GM21381 (cell line): ENCODE data around the gene PFN2.
A peak's percentile ranks its signal among the peaks of the same experiment; 100 is the strongest.
"Not testable (repeated sequence)": the region's sequence is repeated elsewhere in the genome, so short reads cannot be mapped to it uniquely, and the experiment has no call there.

Experiments
- ATAC-seq: cut with Tn5 transposase; IDR thresholded peaks from one replicate; pipeline ENCODE4 v1.9.1; 2021; ENCODE audit warnings: mild to moderate bottlenecking, moderate library complexity; ENCODE audit not compliant: unreplicated experiment

The PFN2 gene, protein sequence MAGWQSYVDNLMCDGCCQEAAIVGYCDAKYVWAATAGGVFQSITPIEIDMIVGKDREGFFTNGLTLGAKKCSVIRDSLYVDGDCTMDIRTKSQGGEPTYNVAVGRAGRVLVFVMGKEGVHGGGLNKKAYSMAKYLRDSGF

DNA sequence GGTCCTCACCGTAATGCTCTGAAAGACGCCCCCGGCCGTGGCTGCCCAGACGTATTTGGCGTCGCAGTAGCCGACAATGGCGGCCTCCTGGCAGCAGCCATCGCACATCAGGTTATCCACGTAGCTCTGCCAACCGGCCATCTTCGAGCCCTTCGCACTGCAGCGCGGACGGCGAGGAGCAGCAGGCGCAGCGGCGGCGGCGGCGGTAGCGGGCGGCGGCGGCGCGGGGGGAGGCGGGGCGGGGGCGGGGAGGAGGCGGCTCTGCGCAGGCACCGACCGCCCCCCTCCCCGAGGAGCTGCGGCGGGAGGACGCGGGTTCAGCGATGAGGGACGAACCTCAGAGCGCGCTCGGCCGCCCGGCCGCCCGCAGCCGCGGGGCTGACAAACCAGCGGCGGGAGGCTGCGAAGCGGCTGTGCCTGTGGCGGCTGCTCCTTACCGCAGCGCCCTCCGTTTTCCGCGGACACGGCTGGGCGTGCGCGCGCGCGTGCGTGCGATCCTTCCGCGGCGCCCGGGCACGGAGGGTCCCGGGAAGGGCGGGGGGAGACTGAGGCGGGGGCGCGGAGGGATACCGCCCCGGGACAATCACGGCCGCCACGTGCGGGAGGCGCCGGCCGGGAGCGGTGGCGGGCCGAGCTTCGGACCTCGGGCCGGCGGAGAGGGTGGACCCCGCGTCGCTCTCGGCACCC, at the start of gene PFN2:
Gene PFN2 (minus strand): TSS at position 180 of the 687 bp plus-strand sequence. CDS start 39 bp downstream, at position 141.
- ATAC-seq, result peak; percentile 48

DNA sequence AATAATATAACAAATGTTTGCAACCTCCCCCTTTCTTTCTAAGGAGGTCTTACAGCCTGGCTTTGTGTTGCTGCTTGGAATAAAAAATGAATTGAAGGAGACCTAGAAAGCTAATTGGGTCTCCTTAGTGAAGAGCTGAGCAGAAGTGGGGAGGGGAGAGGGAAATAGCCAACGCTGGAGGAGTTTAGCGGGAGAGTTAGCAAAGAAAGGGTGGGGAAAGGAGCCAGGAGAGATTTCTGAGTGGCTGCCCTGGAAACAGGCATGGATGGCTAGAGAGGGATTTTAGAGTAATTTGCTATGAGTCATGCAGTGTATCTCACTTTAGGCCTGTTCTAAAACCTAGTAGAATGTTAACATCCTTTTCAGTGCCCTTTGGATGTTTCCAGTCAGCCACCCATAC, 45.2 kb upstream of the PFN2 start:
- no peak for ATAC-seq

DNA sequence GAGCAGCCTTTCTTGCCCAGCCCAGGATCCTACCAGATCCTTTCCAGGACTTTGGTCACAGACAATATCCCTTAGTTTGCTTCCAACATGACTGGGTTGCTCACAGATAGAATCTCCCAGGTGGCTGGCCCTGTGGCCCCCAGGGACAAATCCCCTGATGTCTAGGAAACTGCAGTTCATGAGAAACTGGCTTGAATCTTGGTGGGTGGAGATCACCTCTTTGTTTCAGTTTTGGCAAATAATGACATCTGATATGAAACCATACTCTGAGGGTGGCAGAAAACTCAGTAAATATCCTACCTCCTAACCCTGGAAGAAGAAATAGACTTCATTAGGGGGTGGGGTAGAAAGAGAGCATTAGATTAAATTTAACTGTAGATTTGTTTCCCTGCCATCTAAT, 44.1 kb upstream of the PFN2 start:
- no peak for ATAC-seq

DNA sequence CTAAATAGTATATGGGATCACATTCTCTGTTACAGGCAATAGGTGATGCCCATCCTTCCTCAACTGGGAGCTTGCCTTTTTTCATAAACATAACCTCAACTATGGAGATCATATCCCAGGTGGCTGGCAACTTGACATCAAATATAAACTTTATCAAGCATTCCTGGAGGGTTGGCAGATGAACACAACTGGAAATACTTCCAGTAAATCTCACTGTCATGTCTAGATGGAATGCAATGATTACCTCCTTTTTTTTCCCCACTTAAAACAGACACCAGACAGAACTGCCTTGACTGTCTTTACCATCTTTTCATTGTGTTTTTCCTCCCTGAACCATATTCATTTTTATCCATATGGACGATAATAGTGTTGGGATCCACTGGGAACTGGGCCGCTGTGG, 43.1 kb upstream of the PFN2 start:
- ATAC-seq, result no peak

DNA sequence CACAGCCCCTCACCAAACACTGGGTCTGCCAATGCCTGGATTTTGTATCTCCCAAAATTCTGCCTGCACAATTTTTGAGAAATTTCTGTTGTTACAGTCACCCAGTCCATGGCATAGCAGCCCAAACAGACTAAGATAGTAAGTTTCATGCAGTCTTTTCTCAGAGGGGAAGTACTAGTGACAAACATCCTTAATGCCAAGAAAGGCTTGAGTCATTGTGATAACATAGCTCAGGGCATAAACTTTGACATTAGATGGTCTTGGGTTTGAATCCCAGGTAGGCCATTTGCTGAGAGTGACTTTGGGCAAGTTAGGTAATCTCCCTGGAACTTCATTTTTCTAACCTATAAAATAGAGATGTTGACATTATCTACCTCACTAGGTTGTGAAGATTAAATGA, 36.1 kb upstream of the PFN2 start:
- no peak for ATAC-seq

DNA sequence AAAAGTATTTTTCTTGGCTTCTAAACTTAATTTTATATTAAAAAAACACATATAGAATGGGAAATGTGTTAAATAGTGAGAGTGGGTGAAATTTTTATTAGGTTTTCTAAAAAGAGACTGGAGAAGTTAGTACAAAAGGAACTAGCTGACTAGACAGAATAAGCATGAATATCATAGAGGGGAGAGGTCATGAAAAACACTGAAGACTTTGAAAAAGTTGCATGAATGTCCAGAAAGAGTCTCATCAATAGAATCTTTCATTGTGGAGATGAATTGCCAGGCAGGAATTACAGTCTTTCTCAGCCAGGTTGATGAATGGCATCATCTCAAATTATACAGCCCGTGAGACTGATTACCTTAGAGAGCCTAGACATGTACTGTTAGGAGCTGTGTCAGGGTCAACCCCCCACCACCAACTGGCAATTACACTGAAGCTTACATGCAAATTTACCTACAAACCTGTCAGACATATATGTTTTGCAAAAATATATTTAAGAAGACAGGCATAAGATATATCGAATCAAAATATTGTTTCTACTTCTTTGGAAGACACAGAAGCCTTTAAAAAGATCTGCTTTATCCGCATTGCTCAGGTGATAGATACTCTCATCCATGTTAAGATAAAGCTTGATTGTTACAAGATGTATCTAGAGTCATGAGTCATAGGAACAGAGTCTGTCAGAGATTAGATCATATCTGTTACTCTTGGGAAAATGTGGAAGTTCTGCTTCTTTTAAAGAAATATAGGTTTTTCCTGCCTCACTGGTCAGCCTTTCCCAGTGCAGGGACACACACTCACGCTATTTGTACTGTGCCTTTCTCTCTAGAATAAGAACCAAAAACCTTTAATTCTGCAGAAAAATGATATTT, 34.8 kb upstream of the PFN2 start:
- no peak for ATAC-seq

DNA sequence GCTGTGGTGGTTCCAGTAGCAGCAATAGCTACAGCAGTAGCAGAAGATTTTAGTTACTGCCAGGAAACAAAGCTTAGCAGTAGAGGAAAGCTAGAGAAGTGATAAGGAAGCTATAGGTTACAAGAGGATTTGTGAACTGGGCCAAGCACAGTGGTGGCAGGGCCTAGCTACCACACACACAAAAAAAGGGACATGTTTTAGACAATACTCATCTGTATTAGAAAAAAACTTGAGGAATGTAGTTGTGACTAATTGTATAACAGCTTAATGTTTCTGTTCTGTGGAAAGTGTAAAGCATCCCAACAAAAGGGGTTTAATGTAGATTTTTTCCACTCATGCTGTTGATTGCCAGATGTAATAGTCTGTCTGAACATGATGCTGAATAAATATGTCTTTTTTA, 29.9 kb upstream of the PFN2 start:
- ATAC-seq, result no peak

DNA sequence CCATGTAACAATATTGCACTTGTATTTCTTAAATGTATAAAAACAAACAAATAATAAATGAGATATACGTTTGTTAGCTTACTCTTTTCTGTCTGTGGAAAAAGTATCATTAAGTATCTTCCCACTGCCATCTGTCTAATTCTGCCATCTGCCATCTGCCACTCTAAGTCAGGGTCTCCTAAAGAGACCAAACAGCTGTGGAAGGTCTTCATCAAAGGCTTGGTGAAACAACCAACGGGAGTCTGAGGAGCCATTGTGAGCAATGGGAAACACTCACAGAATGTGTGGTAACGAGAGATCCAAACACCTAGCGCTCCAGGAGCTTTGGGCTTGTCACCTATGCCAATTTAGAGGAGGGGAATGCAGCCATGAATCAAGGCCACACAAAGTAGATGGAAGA, 28.7 kb upstream of the PFN2 start:
- ATAC-seq, result no peak

DNA sequence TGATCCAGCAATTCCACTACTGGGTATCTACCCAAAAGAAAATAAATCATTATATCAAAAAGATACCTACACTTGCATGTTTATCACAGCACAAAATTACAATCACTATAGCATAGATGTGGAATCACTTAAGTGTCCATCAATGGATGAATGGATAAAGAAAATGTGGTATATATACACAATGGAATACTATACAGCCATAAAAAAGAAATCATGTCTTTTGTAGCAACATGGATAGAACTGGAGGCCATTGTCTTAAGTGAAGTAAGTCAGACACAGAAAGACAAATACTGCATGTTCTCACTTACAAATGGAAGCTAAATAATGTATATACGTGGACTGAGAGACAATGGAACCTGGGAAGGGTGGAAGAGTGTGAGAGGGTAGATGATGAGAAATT, 28.3 kb upstream of the PFN2 start:
- ATAC-seq, result no peak

DNA sequence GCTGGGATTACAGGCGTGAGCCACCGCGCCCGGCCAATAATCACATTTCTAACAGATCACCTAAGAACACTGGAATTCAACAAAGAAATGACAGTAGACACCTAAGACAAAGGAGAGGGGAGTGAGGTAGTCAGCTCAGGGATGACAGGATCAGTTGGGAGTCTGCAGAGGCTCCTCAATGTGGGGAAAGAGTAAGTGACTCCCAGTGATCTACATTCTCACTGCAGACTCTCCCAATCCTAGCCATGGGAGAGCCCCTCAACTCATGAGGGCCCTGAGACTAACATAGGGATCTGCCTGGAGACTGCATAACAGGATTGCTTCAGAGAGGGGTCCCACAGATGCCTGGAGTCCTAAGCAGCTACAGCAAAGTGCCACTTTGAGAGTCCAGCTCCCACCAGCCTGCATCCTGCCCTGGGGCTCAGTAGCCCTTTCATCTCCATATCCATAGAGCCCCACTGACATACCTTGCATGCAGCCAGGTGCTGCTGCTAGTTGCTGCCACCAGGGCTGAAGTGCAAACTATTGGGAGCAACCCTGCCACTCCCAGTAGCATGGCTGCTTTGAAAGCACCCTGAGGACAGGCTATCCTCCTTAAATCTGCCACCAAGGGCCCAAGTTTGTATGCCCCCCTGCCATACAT, 21.8 kb upstream of the PFN2 start:
- ATAC-seq, result no peak

DNA sequence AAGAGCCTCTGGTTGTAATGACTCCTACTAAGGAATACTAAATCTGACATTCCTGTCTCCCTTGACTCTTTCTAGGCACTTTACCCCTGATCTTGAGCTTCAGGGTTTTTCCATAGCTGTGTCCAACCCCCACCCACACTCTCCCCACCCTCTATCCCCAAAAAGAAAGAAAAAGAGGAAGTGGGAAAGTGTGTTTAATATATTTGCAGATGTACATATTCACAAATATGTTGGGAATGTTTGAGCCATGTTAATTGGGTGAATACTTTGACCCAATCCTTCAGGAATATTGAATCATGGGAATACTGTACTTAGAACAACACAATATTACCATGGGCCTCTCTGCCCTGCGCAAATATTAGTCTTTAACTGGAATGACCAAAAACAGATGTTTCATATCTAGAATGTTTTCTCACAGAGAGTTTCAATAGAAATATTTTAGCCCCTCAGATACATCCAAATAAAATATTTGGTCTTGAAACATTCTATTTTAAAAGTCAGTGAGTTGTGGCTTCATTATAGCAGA, 19.8 kb upstream of the PFN2 start:
- no peak for ATAC-seq

DNA sequence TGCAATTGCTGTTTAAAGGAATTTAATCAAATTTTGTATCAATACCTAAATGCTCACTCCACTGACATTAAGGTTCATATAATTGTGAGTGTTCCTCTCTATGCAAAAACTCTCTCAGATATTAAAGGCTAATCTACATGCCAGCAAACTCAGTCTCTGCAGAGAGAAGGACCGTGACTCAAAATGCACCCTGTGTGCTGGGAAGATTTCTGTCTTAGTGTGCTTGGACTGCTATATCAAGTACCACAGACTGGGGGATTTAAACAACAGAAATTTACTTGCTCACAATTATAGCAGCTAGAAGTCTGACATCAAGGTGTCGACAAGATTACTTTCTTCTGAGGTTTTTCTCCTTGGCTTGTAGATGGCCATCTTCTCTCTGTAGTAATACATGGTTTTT, 18.6 kb upstream of the PFN2 start:
- ATAC-seq, result no peak

DNA sequence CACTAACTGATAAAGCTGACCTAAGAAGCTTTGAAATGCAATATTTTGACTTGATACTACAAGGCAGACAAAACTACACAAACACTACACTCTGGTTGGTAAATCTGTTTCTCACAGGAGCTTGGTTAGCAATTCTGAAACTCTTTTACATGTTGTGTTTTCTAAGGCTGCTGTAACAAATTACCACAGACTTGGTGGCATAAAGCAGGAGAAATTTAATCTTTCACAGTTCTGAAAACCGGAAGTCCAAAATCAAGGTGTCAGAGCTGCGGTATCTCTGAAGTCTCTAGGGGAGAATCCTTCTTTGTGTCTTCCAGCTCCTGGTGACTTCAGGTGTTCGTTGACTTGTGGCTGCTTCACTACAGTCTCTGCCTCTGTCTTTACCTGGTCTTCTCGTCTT, 12.9 kb upstream of the PFN2 start:
- ATAC-seq, result no peak

DNA sequence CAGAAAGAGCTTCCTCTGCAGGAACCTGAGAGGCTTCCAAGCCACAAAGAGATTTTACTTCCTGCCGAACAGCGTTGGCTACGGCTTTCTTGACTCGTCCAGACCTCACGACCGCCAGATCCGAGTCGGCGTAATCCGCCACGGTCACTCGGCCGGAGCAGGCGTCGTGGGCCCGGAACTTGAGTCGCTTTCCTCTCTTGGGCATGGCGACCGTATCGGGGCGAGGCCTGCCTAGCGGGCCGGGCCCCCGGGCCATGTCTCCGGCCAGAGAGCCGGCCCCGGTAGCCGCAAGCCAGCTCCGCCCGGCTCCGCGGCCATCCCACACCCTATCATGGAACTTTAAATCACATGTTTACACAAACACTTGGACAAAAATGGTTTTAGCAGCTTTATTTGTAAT, 12.4 kb upstream of the PFN2 start:
- ATAC-seq, result not testable (repeated sequence)

DNA sequence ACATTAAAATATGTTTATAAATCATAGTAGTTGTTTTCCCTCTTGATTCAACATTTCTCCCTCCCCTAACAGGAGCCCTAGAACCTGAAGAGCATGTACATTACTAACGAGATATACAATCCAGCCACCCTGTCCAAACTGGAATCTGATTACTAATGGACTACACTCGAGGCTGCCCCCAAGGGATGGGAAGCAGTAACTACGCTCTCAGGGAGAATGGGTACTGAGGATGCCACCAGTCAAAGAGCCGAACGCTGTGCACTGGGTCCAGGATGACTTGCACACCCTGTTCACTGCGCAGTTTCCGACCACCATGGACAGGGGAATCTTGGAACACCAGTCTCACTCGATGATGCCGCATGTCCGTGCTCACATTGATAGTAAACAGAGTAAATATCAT, 11.3 kb upstream of the PFN2 start:
- not testable (repeated sequence) for ATAC-seq

DNA sequence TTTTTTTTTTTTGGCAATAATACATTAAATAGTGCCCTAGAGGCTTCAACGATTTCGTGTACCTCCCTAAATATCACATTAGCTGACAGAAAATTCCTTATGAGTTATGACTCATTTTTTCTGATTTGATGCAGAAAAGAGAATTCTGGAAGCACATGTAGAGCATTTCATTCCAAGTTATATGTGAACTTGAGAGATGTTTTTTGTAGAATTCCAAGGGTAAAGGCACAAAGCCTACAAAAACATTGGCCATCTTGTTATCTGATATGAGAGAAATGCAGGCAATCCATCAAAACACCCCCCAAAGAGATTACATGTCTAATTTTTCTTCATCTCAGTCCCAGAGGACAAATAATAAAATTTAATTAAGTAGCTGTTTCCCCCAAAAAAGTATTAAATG, 6.7 kb upstream of the PFN2 start:
- no peak for ATAC-seq

DNA sequence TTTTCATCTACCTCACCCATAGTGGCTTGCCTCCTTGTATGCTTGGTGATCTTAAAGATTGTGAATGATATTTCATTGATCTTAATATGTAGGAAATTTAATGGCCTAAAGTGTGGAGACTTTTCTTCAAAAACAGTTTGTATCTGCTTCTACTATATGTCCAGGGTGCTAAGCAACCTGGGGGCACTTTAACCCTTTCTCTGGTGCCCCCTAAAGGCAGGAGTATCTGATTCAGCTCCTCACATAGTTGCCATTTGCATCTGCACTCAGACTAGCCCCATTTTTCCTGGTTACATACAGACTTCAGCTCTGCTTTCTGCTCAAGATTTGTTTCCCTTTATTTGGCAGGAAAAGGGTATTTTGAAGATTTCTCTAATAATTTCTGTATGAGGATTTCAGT, 5.2 kb upstream of the PFN2 start:
- no peak for ATAC-seq

DNA sequence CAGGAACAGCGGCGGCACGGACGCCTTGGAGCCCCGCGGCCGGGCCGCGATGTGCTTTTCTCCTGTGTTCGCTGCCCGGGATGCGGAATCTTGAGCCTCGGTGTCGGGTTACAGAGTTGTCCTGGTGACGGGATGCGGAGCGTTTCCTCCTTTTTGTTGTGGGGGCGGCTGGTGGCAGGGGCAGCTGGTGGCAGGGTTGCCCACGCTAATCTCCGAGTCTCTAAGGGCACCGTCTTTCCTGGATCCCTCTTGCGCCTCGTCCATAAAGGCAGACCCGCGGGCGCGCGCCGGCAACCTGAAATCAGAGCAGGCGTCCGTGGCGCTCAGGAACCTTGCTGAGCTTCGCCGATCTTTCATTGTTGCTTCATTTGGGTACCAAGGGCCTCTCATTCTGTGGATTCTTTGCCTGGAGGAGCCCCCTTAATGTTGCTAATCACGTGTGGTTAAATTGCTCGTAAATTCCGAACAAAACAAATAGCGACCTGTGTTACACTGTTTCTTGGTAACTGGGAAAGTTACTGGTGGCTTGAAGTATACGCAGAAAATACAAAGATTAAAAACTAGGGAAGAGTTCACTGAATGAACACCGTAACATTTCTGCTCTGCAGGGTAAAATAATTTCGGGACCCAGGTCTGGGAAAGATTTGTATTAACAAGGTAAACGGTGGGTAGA, 844 bp upstream of the PFN2 start:
- ATAC-seq, result peak; percentile 9

DNA sequence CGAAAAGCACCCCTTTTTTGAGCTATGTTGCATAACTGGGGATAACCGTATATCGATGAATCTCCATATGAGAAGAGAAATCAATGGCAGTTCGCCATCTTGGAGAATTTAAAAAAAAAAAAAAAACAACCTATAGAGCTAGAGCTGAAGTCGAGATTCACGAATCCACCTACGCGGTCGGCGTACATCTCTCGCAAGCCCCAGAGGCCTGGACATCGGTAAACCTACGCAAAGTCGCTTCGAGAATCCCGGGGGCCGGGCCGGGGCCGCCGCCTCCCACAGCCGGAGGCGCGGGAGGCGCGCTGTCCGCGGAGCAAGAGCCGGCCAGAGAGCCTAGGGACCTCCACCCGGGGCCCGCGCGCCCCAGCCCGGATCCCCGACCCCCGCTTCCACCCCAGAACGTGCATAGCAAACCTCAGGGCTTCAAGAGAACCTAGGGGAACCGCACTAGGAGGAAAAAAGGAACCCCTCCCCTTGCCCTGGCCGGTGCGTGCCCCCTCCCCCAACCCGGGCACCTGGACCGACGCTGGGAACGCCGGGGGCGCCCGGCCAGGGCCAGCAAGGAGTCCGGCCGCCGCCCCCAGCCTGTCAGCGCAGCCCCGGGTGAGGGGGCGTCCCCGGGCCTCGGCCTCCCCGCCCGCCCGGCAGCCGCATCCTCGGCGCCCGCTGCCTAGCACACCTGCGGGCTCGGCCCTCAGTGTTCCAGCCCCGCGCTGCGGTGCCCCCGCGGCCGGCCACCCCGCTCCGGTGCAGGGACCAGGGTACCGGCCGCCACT, 567 bp downstream of the PFN2 start:
- ATAC-seq, result peak; percentile 65
